ENCODE data around the gene ENPP5.

GRCh38 chr6:46137387-46137786, 33.4 kb downstream of the ENPP5 start:
- TF ChIP-seq, protein P1, sequence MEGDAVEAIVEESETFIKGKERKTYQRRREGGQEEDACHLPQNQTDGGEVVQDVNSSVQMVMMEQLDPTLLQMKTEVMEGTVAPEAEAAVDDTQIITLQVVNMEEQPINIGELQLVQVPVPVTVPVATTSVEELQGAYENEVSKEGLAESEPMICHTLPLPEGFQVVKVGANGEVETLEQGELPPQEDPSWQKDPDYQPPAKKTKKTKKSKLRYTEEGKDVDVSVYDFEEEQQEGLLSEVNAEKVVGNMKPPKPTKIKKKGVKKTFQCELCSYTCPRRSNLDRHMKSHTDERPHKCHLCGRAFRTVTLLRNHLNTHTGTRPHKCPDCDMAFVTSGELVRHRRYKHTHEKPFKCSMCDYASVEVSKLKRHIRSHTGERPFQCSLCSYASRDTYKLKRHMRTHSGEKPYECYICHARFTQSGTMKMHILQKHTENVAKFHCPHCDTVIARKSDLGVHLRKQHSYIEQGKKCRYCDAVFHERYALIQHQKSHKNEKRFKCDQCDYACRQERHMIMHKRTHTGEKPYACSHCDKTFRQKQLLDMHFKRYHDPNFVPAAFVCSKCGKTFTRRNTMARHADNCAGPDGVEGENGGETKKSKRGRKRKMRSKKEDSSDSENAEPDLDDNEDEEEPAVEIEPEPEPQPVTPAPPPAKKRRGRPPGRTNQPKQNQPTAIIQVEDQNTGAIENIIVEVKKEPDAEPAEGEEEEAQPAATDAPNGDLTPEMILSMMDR (IDR thresholded peaks at IDR 0.05; ENCODE audit: low read depth, low read length, missing input control), result no peak
- TF ChIP-seq RAD21 (IDR thresholded peaks at IDR 0.05) (no peak), JUND (IDR thresholded peaks at IDR 0.05) (no peak)
